ENCODE measurements around the gene GSG1L.
"Not testable (repeated sequence)": the region's sequence is repeated elsewhere in the genome, so short reads cannot be mapped to it uniquely, and the experiment has no call there.

Gene GSG1L

GRCh38 chr16:27917949-27918348 is 145.6 kb downstream of the GSG1L start:
- H3K27me3 Mint-ChIP-seq = peaks cover 53% of the 10 kb centered on the region
- H3K4me1 Mint-ChIP-seq = no peaks in the 10 kb centered on the region
- H3K27ac Mint-ChIP-seq = no peak overlapping the region
- ATAC-seq = no peak
- no peak for DNase-seq
- H3K4me3 Mint-ChIP-seq = no peak overlapping the region
- H3K9me3 Mint-ChIP-seq = no peaks in the 10 kb centered on the region

- Mint-ChIP-seq H3K9me3 (peaks cover 0 to 8% of the 10 kb centered on the region in 2 donors), H3K4me1 (no peaks in the 10 kb centered on the region), H3K27ac (no peak overlapping the region), H3K27me3 (peaks cover 20% of the 10 kb centered on the region), H3K4me3 (no peak overlapping the region)
- DNase-seq (no peak), ATAC-seq (no peak)
These were observed 152.0 kb downstream of the GSG1L start for GRCh38 chr16:27911486-27911885.

GRCh38 chr16:27907457-27907972 is 156.0 kb downstream of the GSG1L start:
- DNase-seq (no peak), ATAC-seq (no peak)
- Mint-ChIP-seq H3K4me3 (no peak overlapping the region), H3K27me3 (peaks cover 27% of the 10 kb centered on the region), H3K9me3 (peaks cover 0 to 8% of the 10 kb centered on the region in 2 donors), H3K4me1 (no peaks in the 10 kb centered on the region), H3K27ac (no peak overlapping the region)

- H3K27me3 Mint-ChIP-seq = peaks cover 24% of the 10 kb centered on the region
These were observed 156.6 kb downstream of the GSG1L start for GRCh38 chr16:27906883-27907282.

GRCh38 chr16:27903046-27903655 is 160.4 kb downstream of the GSG1L start:
- ATAC-seq = no peak
- DNase-seq = no peak
- H3K4me3 Mint-ChIP-seq = no peak overlapping the region
- H3K4me1 Mint-ChIP-seq = no peaks in the 10 kb centered on the region
- H3K27me3 Mint-ChIP-seq = peaks cover 11% of the 10 kb centered on the region
- H3K9me3 Mint-ChIP-seq = no peaks in the 10 kb centered on the region
- no peak overlapping the region for H3K27ac Mint-ChIP-seq

More at GRCh38 chr16:27906883-27907282, 156.6 kb downstream of the GSG1L start:
- no peak for DNase-seq
- Mint-ChIP-seq H3K27ac (no peak overlapping the region), H3K4me1 (no peaks in the 10 kb centered on the region), H3K9me3 (peaks cover 0 to 6% of the 10 kb centered on the region in 2 donors), H3K4me3 (no peak overlapping the region)
- no peak for ATAC-seq

- DNase-seq (no peak), ATAC-seq (no peak)
- Mint-ChIP-seq H3K27ac (no peak overlapping the region), H3K9me3 (no peaks in the 10 kb centered on the region), H3K4me3 (no peak overlapping the region), H3K4me1 (no peaks in the 10 kb centered on the region), H3K27me3 (peaks cover 13% of the 10 kb centered on the region)
These were observed 161.0 kb downstream of the GSG1L start for GRCh38 chr16:27902551-27902950.

GRCh38 chr16:27901956-27902355 is 161.6 kb downstream of the GSG1L start:
- ATAC-seq = no peak
- H3K27ac Mint-ChIP-seq = peak overlapping the region in 1 of 2 donors; percentile 53
- peaks cover 19% of the 10 kb centered on the region for H3K27me3 Mint-ChIP-seq
- DNase-seq = no peak
- H3K4me1 Mint-ChIP-seq = no peaks in the 10 kb centered on the region
- H3K9me3 Mint-ChIP-seq = no peaks in the 10 kb centered on the region
- no peak overlapping the region for H3K4me3 Mint-ChIP-seq

GRCh38 chr16:27899736-27900135 is 163.8 kb downstream of the GSG1L start:
- ATAC-seq = no peak
- no peak overlapping the region for H3K4me3 Mint-ChIP-seq
- H3K9me3 Mint-ChIP-seq = no peaks in the 10 kb centered on the region
- H3K4me1 Mint-ChIP-seq = no peaks in the 10 kb centered on the region
- H3K27me3 Mint-ChIP-seq = peaks cover 22% of the 10 kb centered on the region
- H3K27ac Mint-ChIP-seq = no peak overlapping the region
- DNase-seq = no peak

GRCh38 chr16:27894386-27894785 is 169.1 kb downstream of the GSG1L start:
- Mint-ChIP-seq H3K9me3 (no peaks in the 10 kb centered on the region), H3K4me1 (no peaks in the 10 kb centered on the region), H3K27me3 (peaks cover 51% of the 10 kb centered on the region), H3K4me3 (no peak overlapping the region), H3K27ac (no peak overlapping the region)
- DNase-seq = no peak
- no peak for ATAC-seq

GRCh38 chr16:27892879-27893278 is 170.6 kb downstream of the GSG1L start:
- Mint-ChIP-seq H3K27ac (no peak overlapping the region), H3K27me3 (peaks cover 55% of the 10 kb centered on the region), H3K4me1 (no peaks in the 10 kb centered on the region), H3K9me3 (no peaks in the 10 kb centered on the region), H3K4me3 (no peak overlapping the region)
- no peak for DNase-seq
- no peak for ATAC-seq

GRCh38 chr16:27890866-27891265 is 172.6 kb downstream of the GSG1L start:
- Mint-ChIP-seq H3K9me3 (no peaks in the 10 kb centered on the region), H3K27ac (no peak overlapping the region), H3K4me1 (no peaks in the 10 kb centered on the region), H3K4me3 (no peak overlapping the region), H3K27me3 (peaks cover 58% of the 10 kb centered on the region)
- DNase-seq (no peak), ATAC-seq (no peak)

- H3K4me3 Mint-ChIP-seq = no peak overlapping the region
- H3K4me1 Mint-ChIP-seq = no peaks in the 10 kb centered on the region
- ATAC-seq (no peak), DNase-seq (no peak)
- H3K9me3 Mint-ChIP-seq = no peaks in the 10 kb centered on the region
- H3K27me3 Mint-ChIP-seq = peaks cover 58% of the 10 kb centered on the region
- peak overlapping the region in 1 of 2 donors; percentile 29 for H3K27ac Mint-ChIP-seq
These were observed 173.5 kb downstream of the GSG1L start for GRCh38 chr16:27890006-27890405.

GRCh38 chr16:27883576-27883975 is 179.9 kb downstream of the GSG1L start:
- H3K4me3 Mint-ChIP-seq = no peak overlapping the region
- no peak overlapping the region for H3K27ac Mint-ChIP-seq
- DNase-seq = no peak
- no peak for ATAC-seq
- H3K27me3 Mint-ChIP-seq = peaks cover 34% of the 10 kb centered on the region
- no peaks in the 10 kb centered on the region for H3K4me1 Mint-ChIP-seq
- H3K9me3 Mint-ChIP-seq = peaks cover 11 to 17% of the 10 kb centered on the region in 2 donors

GRCh38 chr16:27880287-27880686 is 183.2 kb downstream of the GSG1L start:
- H3K4me3 Mint-ChIP-seq = no peak overlapping the region
- H3K27me3 Mint-ChIP-seq = peaks cover 20% of the 10 kb centered on the region
- no peaks in the 10 kb centered on the region for H3K4me1 Mint-ChIP-seq
- no peak overlapping the region for H3K27ac Mint-ChIP-seq
- ATAC-seq (no peak), DNase-seq (no peak)
- H3K9me3 Mint-ChIP-seq = peaks cover 15 to 39% of the 10 kb centered on the region in 2 donors

GRCh38 chr16:27879601-27880247 is 183.8 kb downstream of the GSG1L start:
- H3K27me3 Mint-ChIP-seq = peaks cover 20% of the 10 kb centered on the region
- no peaks in the 10 kb centered on the region for H3K4me1 Mint-ChIP-seq
- H3K27ac Mint-ChIP-seq = no peak overlapping the region
- no peak for ATAC-seq
- no peak for DNase-seq
- no peak overlapping the region for H3K4me3 Mint-ChIP-seq
- peaks cover 20 to 43% of the 10 kb centered on the region in 2 donors for H3K9me3 Mint-ChIP-seq

- H3K27ac Mint-ChIP-seq, H3K27me3 Mint-ChIP-seq, H3K4me1 Mint-ChIP-seq, H3K4me3 Mint-ChIP-seq, DNase-seq, ATAC-seq: not testable (repeated sequence)
- H3K9me3 Mint-ChIP-seq = peaks cover 15 to 24% of the 10 kb centered on the region in 2 donors
These were observed 190.9 kb downstream of the GSG1L start for GRCh38 chr16:27872627-27873026.
